HEK293T (cell line): ENCODE measurements around the gene UTF1.

ENCODE experiments used
- CTCF ChIA-PET: fragments of 350-600 bp; formaldehyde crosslinking; extraction: SDS; loops from one replicate; lab custom pipeline; 2021; ENCODE audit warnings: antibody characterized with exemption, inconsistent platforms; lab: Yijun Ruan, JAX
- POLR2A ChIA-PET: fragments of 350-600 bp; formaldehyde crosslinking; extraction: SDS; loops from one replicate; lab custom pipeline; 2020; ENCODE audit warnings: antibody characterized with exemption, inconsistent platforms; lab: Yijun Ruan, JAX
- DNase-seq: peaks from one replicate; pipeline ENCODE4 v3.0.0; 2012; ENCODE audit warnings: mixed read lengths; ENCODE audit errors: extremely low spot score
- ARNT ChIP-seq: fragments of 450-650 bp; IDR thresholded peaks from 2 replicates; pipeline ENCODE4 v1.6.1; 2017; ENCODE audit warnings: mild to moderate bottlenecking
- BHLHE40 ChIP-seq: fragments of 450-650 bp; IDR thresholded peaks from 2 replicates; pipeline ENCODE4 v1.6.1; 2016; ENCODE audit warnings: mild to moderate bottlenecking, moderate library complexity, borderline replicate concordance
- CTBP1 ChIP-seq: fragments of 450-650 bp; IDR thresholded peaks from 2 replicates; pipeline ENCODE4 v1.6.1; 2016; ENCODE audit warnings: borderline replicate concordance
- ELF4 ChIP-seq: fragments of 450-650 bp; IDR thresholded peaks from 2 replicates; pipeline ENCODE4 v1.6.1; 2017; ENCODE audit warnings: antibody characterized with exemption
- FOXA1 ChIP-seq: fragments of 450-650 bp; IDR thresholded peaks from 2 replicates; pipeline ENCODE4 v1.6.1; 2016; ENCODE audit warnings: mild to moderate bottlenecking
- FOXK2 ChIP-seq: fragments of 450-650 bp; IDR thresholded peaks from 2 replicates; pipeline ENCODE4 v1.6.1; 2016; ENCODE audit warnings: mild to moderate bottlenecking
- FOXM1 ChIP-seq: fragments of 450-650 bp; IDR thresholded peaks from 2 replicates; pipeline ENCODE4 v1.6.1; 2017; ENCODE audit warnings: mild to moderate bottlenecking, borderline replicate concordance
- HDGF ChIP-seq: fragments of 450-650 bp; IDR thresholded peaks from 2 replicates; pipeline ENCODE4 v1.6.1; 2017; ENCODE audit warnings: antibody characterized with exemption, borderline replicate concordance
- L3MBTL2 ChIP-seq: fragments of 450-650 bp; conservative IDR thresholded peaks from 2 replicates; pipeline ENCODE4 v1.6.1; 2016; ENCODE audit warnings: mild to moderate bottlenecking
- LEF1 ChIP-seq: fragments of 450-650 bp; IDR thresholded peaks from 2 replicates; pipeline ENCODE4 v1.6.1; 2017; ENCODE audit warnings: mild to moderate bottlenecking, borderline replicate concordance
- NFRKB ChIP-seq: fragments of 450-650 bp; IDR thresholded peaks from 2 replicates; pipeline ENCODE4 v1.6.1; 2016; ENCODE audit warnings: mild to moderate bottlenecking, moderate library complexity
- PKNOX1 ChIP-seq: fragments of 450-650 bp; IDR thresholded peaks from 2 replicates; pipeline ENCODE4 v1.6.1; 2016
- SP1 ChIP-seq: fragments of 450-650 bp; IDR thresholded peaks from 2 replicates; pipeline ENCODE4 v1.6.1; 2017
- SUZ12 ChIP-seq: fragments of 450-650 bp; IDR thresholded peaks from 2 replicates; pipeline ENCODE4 v1.6.1; 2016; ENCODE audit warnings: mild to moderate bottlenecking
- TARDBP ChIP-seq: fragments of 450-650 bp; IDR thresholded peaks from 2 replicates; pipeline ENCODE4 v1.6.1; 2016
- ZNF384 ChIP-seq: fragments of 450-650 bp; IDR thresholded peaks from 2 replicates; pipeline ENCODE4 v1.6.1; 2016

Gene UTF1

GRCh38 chr10:133185421-133185820 lies 44.6 kb upstream of the UTF1 start:
- TF ChIP-seq CTBP1: no peak
- no peak for TF ChIP-seq FOXK2
- no peak for TF ChIP-seq ZNF384
- no peak for TF ChIP-seq BHLHE40
- no peak for TF ChIP-seq SP1
- TF ChIP-seq L3MBTL2: no peak
- no peak for TF ChIP-seq TARDBP
- TF ChIP-seq SUZ12: no peak
- TF ChIP-seq ELF4: no peak
- no peak for TF ChIP-seq NFRKB
- no peak for TF ChIP-seq LEF1
- ChIA-PET POLR2A (no interaction called here), CTCF (no interaction called here)
- no peak for DNase-seq

GRCh38 chr10:133185916-133186315 lies 44.1 kb upstream of the UTF1 start:
- CTCF ChIA-PET: no interaction called here
- TF ChIP-seq BHLHE40 (no peak), SP1 (no peak), FOXM1 (no peak), ELF4 (no peak), FOXA1 (no peak), L3MBTL2 (no peak), FOXK2 (no peak), TARDBP (no peak), CTBP1 (no peak), HDGF (no peak), ARNT (no peak), ZNF384 (no peak), NFRKB (no peak)
- DNase-seq: no peak
- POLR2A ChIA-PET: no interaction called here

GRCh38 chr10:133186416-133187090 lies 43.5 kb upstream of the UTF1 start:
- ChIA-PET CTCF (no interaction called here), POLR2A (no interaction called here)
- no peak for DNase-seq
- TF ChIP-seq FOXM1: no peak
- TF ChIP-seq BHLHE40: no peak
- no peak for TF ChIP-seq PKNOX1
- no peak for TF ChIP-seq L3MBTL2
- no peak for TF ChIP-seq SP1
- TF ChIP-seq HDGF: no peak
- TF ChIP-seq FOXA1: no peak

- no peak for DNase-seq
- CTCF ChIA-PET: no interaction called here
- POLR2A ChIA-PET: no interaction called here
- no peak for TF ChIP-seq PKNOX1
- TF ChIP-seq FOXM1: no peak
- TF ChIP-seq L3MBTL2: no peak
- no peak for TF ChIP-seq FOXK2
- no peak for TF ChIP-seq HDGF
- TF ChIP-seq FOXA1: no peak
- no peak for TF ChIP-seq CTBP1
- no peak for TF ChIP-seq BHLHE40
- TF ChIP-seq NFRKB: no peak
- no peak for TF ChIP-seq ARNT
- no peak for TF ChIP-seq ELF4
- TF ChIP-seq SUZ12: no peak
- TF ChIP-seq ZNF384: no peak
- no peak for TF ChIP-seq SP1
- TF ChIP-seq LEF1: no peak
- TF ChIP-seq TARDBP: no peak
These were observed 42.7 kb upstream of the UTF1 start for GRCh38 chr10:133187091-133187905.

GRCh38 chr10:133187906-133188681 lies 41.9 kb upstream of the UTF1 start:
- no peak for TF ChIP-seq L3MBTL2
- no peak for TF ChIP-seq SUZ12
- TF ChIP-seq FOXA1: no peak
- TF ChIP-seq BHLHE40: no peak
- TF ChIP-seq NFRKB: no peak
- TF ChIP-seq FOXM1: no peak
- no peak for TF ChIP-seq CTBP1
- no peak for TF ChIP-seq TARDBP
- TF ChIP-seq ELF4: no peak
- no peak for TF ChIP-seq SP1
- TF ChIP-seq HDGF: no peak
- POLR2A ChIA-PET: no interaction called here
- DNase-seq: no peak
- CTCF ChIA-PET: no interaction called here

GRCh38 chr10:133189256-133189655 lies 40.8 kb upstream of the UTF1 start:
- CTCF ChIA-PET: no interaction called here
- no peak for DNase-seq
- POLR2A ChIA-PET: no interaction called here
- TF ChIP-seq ELF4 (no peak), HDGF (no peak), FOXA1 (no peak), BHLHE40 (no peak), NFRKB (no peak), L3MBTL2 (no peak), LEF1 (no peak), PKNOX1 (no peak), ZNF384 (no peak), CTBP1 (no peak), FOXM1 (no peak), SP1 (no peak), FOXK2 (no peak), TARDBP (no peak), SUZ12 (no peak)
